HG03039 (cell line): ENCODE data around the gene TGFBRAP1.

Experiments
- ATAC-seq: cut with Tn5 transposase; IDR thresholded peaks from one replicate; pipeline ENCODE4 v1.9.1; 2021; ENCODE audit warnings: mild to moderate bottlenecking, moderate library complexity; ENCODE audit not compliant: unreplicated experiment

The TGFBRAP1 gene

GRCh38 chr2:105244451-105244850 is 85.1 kb downstream of the TGFBRAP1 start:
- ATAC-seq: no peak

DNA sequence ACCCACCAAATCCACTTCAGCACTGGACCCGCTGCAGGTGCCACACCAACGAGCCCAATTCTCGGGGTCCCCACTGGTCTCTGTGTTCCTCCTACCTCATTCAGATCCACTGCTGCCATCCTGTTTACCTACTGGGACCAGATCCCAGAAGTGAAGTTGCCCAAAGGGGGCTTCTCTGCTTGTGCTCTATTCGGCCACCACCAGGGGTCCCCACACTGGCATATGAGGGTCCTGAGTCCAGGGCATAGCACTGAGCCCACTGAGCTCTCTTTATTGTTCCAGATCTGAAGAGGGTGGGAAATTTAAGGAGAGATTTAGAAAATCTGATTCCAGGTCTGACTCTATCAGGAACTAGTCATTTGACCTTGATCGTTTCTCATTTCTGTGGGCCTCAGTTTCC is 85.6 kb downstream of the TGFBRAP1 start:
- ATAC-seq: no peak

GRCh38 chr2:105242286-105242993 is 87.1 kb downstream of the TGFBRAP1 start:
- no peak for ATAC-seq

- no peak for ATAC-seq
Observed at GRCh38 chr2:105241443-105241842, 88.1 kb downstream of the TGFBRAP1 start, which contains the start of gene GPR45. Gene GPR45 (plus strand): TSS chr2:105241743. CDS start chr2:105241859, 116 bp downstream.

DNA sequence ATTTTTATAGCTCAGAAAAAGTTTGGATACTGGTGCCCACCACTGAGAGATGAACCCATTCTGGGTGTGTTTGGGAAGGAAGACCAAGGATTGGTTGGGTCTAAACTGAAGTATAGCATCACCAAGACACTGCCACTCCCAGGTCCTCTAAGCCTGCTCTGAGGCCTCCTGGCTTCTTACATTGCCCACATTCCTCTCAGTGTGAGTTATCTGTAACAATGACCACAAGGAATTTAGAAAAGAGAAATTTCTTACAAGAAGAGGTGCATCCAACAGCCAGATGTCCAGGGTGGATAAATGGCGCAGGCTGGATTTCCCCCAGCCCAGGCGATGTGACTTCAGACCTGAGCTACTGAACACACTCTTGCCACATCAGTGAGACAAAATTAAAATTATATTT is 89.6 kb downstream of the TGFBRAP1 start:
- ATAC-seq: no peak

DNA sequence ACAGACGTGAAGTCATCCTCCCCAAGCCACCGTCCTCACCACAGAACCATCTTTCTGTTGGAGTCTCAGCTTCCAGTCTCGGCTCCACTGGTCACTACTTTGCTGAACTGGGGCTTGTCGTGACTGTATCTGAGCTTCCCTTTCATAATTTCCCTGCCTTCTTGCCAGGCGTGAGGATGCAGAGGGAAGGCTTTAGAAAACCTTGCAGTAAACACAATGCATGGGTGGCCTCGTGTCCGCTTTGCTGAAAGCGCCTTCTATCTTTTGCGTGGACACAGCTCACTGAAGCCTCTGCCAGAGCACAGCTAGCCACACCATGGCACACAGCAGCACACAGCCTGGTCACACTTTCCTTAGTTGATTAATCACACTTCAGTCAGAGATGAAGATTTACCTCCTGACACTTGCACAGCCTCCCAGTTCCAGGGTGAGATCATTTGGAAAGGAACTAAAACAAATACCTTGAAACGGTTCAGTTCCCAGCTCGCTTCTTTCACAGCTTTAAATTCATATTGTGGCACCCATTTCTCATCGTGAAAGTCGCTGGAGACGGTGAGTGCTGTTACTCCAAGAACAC is 90.8 kb downstream of the TGFBRAP1 start:
- no peak for ATAC-seq

GRCh38 chr2:105237045-105237765 is 92.3 kb downstream of the TGFBRAP1 start:
- no peak for ATAC-seq

- ATAC-seq: no peak
Observed at GRCh38 chr2:105236060-105236424, 93.5 kb downstream of the TGFBRAP1 start.

DNA sequence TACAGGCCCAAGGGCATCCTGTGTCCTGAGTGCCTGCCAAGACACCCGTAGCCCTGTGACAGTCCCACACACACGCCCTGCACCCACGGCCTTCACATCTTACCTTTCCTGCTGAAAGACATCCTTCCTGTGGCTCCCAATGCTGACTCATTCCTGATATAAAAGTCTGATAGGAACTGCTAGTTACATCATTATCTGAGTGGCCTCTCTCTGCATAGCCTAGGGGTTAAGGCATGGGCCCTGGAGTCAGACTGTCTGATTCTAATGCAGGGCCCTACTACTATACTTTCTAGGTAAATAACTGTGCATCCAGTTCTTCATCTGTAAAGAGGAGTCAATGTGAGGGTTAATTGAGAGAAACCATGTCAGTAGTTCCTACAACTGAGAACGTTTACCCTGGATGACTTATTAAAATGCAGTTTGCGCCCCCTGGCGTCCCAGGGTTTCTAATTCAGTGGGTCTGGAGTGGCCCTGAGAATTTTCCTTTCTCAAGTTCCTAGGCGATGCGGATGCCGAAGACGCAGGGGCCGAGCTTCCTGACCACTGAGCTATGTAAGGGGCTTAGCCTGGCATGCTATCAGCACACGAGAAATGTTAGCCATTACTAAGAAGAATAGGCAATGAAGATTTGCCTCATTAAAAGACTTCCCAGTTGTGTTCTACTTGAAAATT is 94.0 kb downstream of the TGFBRAP1 start:
- ATAC-seq: peak; percentile 53

- no peak for ATAC-seq
Observed at GRCh38 chr2:105231232-105231619, 98.3 kb downstream of the TGFBRAP1 start.

GRCh38 chr2:105224444-105224843 is 105.1 kb downstream of the TGFBRAP1 start:
- no peak for ATAC-seq

DNA sequence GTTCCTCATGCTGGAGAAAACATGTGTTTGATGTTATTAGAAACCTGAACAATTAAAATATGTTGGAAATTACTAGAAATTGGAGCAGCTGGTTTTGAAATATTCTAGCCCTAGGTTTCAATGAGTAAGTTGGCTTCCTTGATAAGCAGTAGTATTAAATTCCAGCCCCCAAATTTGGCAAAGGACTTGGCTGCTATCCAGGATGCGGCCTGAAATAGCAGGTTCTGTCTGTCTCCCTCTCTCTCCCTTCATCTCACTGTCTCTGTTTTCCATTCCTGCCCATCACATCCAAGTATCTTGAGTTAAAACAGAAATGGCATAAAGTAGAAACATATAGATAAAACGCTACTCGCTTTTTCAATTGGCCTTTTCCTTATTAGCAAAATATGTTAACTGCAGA is 108.9 kb downstream of the TGFBRAP1 start:
- no peak for ATAC-seq

DNA sequence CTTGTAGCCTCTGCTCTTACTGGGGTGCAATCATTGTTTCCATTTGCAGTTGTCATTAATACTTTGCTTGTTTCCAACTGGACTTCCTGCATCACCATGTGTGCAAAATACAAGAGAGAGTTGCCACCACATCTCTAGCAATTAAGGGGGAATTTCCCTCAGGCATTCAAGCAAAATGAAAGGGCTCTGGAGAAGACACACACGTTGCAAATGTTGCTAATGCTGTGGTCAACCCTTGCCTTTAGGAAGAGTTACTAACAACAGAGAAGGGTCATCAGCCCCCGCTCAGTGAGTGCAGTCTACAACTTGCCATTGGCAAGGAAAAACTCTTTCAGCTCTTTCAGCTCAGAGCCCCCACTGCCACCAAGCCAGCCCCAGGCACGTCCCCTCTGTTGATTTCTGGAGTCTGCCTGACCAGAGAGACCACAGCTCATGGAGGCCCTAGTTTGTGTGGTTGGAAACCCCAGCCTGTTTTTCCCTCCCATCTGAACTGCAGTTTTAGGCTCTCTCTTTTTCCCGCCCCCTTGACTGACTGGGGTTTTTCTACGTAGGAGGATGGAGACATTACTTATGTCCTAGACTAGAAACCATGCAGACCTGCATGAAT is 113.8 kb downstream of the TGFBRAP1 start:
- peak; percentile 56 for ATAC-seq
